Heart left ventricle (tissue), 13 donors: ENCODE measurements around the gene TNIK.

Experiments
- CTCF ChIP-seq, 12 donors: fragments of 200-600 bp; sonication (generic) in 4 of 12; IDR thresholded peaks; one replicate each; pipeline versions ENCODE4 v1.5.0 to v1.8.0; 2018 to 2022; ENCODE audit warnings: antibody characterized with exemption in 12 of 12, mild to moderate bottlenecking in 5 of 12
- POLR2A ChIP-seq, 2 donors: fragments of 450-650 bp; IDR thresholded peaks; one replicate each; pipeline ENCODE4 v1.6.1; 2017; ENCODE audit warnings: antibody characterized with exemption in 2 of 2, mild to moderate bottlenecking in 2 of 2, moderate library complexity in 2 of 2
- donor health status: ischemic (EF 13 %, LVEDD 7.1; RV severe dilation, severe dysfunction).
- donor health status: DM: no; HTN: yes; CAD: no.
- donor health status: DM: no; HTN: no; CAD: no.
- donor health status: ischemic (EF 25% LVEDD 6.9; RV normal size, moderate dysfunction).
- donor health status: ischemic (EF 25% LVEDD 5.7; RV mildly dilated, moderate dysfunction).
- donor health status: ischemic (EF 35%, LVEDD 5.7; RV mildly dilated, moderate dysfunction).
- donor health status: nonischemic (EF 11% LVEDD 7.7; RV severe dilation, severe dysfunction).
- donor health status: DM: yes; HTN: yes; CAD: no.
- donor health status: PGD.
- donor health status: ischemic (EF 29% LVEDD 5.4; RV normal size, mild dysfunction).
- donor health status: nonischemic (EF 23%, LVEDD 6.1; RV moderate dilation, normal function).

GRCh38 chr3:171446301-171446700 is 13.9 kb downstream of the TNIK start:
- no peak for TF ChIP-seq CTCF (IDR thresholded peaks at IDR 0.05)
- TF ChIP-seq POLR2A (IDR thresholded peaks at IDR 0.05) = no peak
